Left ventricle myocardium inferior (tissue), 1 donor: ENCODE results near the gene CORO7. TPM values are rescaled to one million over a fixed set of nuclear protein-coding genes. Genes with fewer than 3 reads are reported as not detected.

Source experiments
- DNase-seq: peaks from one replicate; pipeline ENCODE4 v3.0.0-alpha.2; 2020
- H3K27ac ChIP-seq: fragments of 200-600 bp; replicated peaks from 2 replicates; pipeline ENCODE4 v1.8.0; 2021
- H3K27me3 ChIP-seq: fragments of 200-600 bp; 2 replicates; pipeline ENCODE4 v1.8.0; 2021; ENCODE audit warnings: low read depth
- H3K36me3 ChIP-seq: fragments of 200-600 bp; 2 replicates; pipeline ENCODE4 v1.8.0; 2021
- H3K4me1 ChIP-seq: fragments of 200-600 bp; 2 replicates; pipeline ENCODE4 v1.8.0; 2021
- H3K4me3 ChIP-seq: fragments of 200-600 bp; 2 replicates; pipeline ENCODE4 v1.8.0; 2021; ENCODE audit warnings: mild to moderate bottlenecking, moderate library complexity
- H3K9me3 ChIP-seq: fragments of 200-600 bp; replicated peaks from 2 replicates; pipeline ENCODE4 v1.8.0; 2021
- intact Hi-C: fragments of 100-400 bp; cut with micrococcal nuclease; formaldehyde crosslinking; loops from one replicate; pipeline ENCODE4 v1.11.0; 2022
- total RNA-seq: library from RNA; stranded (reverse); fragmentation: NEBNext Ultra II Directional; extraction: Animal tissue kit (Norgen Biotek cat#: 25700); gene quantifications from one replicate; pipeline ENCODE4 v1.2.1, GENCODE V29; 2021
- TF ChIP-seq, protein P1 (sequence below): fragments of 200-600 bp; IDR thresholded peaks from 2 replicates; pipeline ENCODE4 v1.8.0; 2021; ENCODE audit warnings: antibody characterized with exemption, mild to moderate bottlenecking, borderline replicate concordance
- donor health status: DM: no; HTN: yes; CAD: no; lungs with severe emphysema.

The CORO7 gene
- total RNA-seq, 1 donor from 2014 or later: 12.5 TPM

GRCh38 chr16:4426021-4426684, 9.8 kb upstream of the CORO7 start:
- peak overlapping the region; percentile 96 for H3K27ac ChIP-seq
- H3K27me3 ChIP-seq: no peaks in the 10 kb centered on the region
- H3K9me3 ChIP-seq: no peaks in the 10 kb centered on the region
- intact Hi-C loops: no loop called here
- TF ChIP-seq, protein P1, sequence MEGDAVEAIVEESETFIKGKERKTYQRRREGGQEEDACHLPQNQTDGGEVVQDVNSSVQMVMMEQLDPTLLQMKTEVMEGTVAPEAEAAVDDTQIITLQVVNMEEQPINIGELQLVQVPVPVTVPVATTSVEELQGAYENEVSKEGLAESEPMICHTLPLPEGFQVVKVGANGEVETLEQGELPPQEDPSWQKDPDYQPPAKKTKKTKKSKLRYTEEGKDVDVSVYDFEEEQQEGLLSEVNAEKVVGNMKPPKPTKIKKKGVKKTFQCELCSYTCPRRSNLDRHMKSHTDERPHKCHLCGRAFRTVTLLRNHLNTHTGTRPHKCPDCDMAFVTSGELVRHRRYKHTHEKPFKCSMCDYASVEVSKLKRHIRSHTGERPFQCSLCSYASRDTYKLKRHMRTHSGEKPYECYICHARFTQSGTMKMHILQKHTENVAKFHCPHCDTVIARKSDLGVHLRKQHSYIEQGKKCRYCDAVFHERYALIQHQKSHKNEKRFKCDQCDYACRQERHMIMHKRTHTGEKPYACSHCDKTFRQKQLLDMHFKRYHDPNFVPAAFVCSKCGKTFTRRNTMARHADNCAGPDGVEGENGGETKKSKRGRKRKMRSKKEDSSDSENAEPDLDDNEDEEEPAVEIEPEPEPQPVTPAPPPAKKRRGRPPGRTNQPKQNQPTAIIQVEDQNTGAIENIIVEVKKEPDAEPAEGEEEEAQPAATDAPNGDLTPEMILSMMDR: no peak
- peaks cover 31% of the 10 kb centered on the region for H3K4me1 ChIP-seq
- peak overlapping the region; percentile 91 for H3K4me3 ChIP-seq
- peaks cover 5% of the 10 kb centered on the region for H3K36me3 ChIP-seq
- no peak for DNase-seq

GRCh38 chr16:4425378-4426020, 9.1 kb upstream of the CORO7 start, which contains the start of gene DNAJA3:
Gene DNAJA3 (plus strand): TSS chr16:4425868. CDS start chr16:4425882, 14 bp downstream.
- H3K36me3 ChIP-seq: peaks cover 4% of the 10 kb centered on the region
- DNase-seq: peak; percentile 92
- intact Hi-C loops: no loop called here

GRCh38 chr16:4420505-4421105, 4.2 kb upstream of the CORO7 start:
- Histone ChIP-seq H3K27ac (no peak overlapping the region), H3K4me1 (peaks cover 24% of the 10 kb centered on the region), H3K4me3 (no peak overlapping the region), H3K9me3 (no peaks in the 10 kb centered on the region), H3K36me3 (no peaks in the 10 kb centered on the region), H3K27me3 (no peaks in the 10 kb centered on the region)
- intact Hi-C loops: no loop called here
- TF ChIP-seq, protein P1: no peak
- DNase-seq: no peak

More at GRCh38 chr16:4425378-4426020, 9.1 kb upstream of the CORO7 start, which contains the start of gene DNAJA3:
- TF ChIP-seq, protein P1: no peak
- H3K27me3 ChIP-seq: no peaks in the 10 kb centered on the region
- H3K4me1 ChIP-seq: peaks cover 31% of the 10 kb centered on the region
- peak within 1 kb of the TSS; percentile 91 for H3K4me3 ChIP-seq
- peak within 1 kb of the TSS; percentile 96 for H3K27ac ChIP-seq
- no peaks in the 10 kb centered on the region for H3K9me3 ChIP-seq

GRCh38 chr16:4419402-4419959, 3.1 kb upstream of the CORO7 start:
- Histone ChIP-seq H3K27ac (no peak overlapping the region), H3K9me3 (no peaks in the 10 kb centered on the region), H3K27me3 (no peaks in the 10 kb centered on the region), H3K36me3 (no peaks in the 10 kb centered on the region), H3K4me1 (peaks cover 28% of the 10 kb centered on the region), H3K4me3 (no peak overlapping the region)
- TF ChIP-seq, protein P1: no peak
- intact Hi-C loops: no loop called here
- DNase-seq: no peak

GRCh38 chr16:4415538-4416199, 727 bp downstream of the CORO7 start:
- intact Hi-C loops: no loop called here

More at GRCh38 chr16:4415538-4416199, 727 bp downstream of the CORO7 start:
- peak; percentile 63 for DNase-seq
- TF ChIP-seq, protein P1: no peak
- Histone ChIP-seq H3K27ac (peak overlapping the region; percentile 84), H3K9me3 (no peaks in the 10 kb centered on the region), H3K36me3 (no peaks in the 10 kb centered on the region), H3K27me3 (no peaks in the 10 kb centered on the region), H3K4me3 (peak overlapping the region; percentile 83), H3K4me1 (peaks cover 48% of the 10 kb centered on the region)
